ENCODE results near the gene TMEM255B. TPM values are rescaled to one million over a fixed set of nuclear protein-coding genes. Genes with fewer than 3 reads are reported as not detected.

Gene TMEM255B
- polyA plus RNA-seq, 6 donors from 2014 or later = 0.05 to 1.5 (median 0.65) TPM

DNA sequence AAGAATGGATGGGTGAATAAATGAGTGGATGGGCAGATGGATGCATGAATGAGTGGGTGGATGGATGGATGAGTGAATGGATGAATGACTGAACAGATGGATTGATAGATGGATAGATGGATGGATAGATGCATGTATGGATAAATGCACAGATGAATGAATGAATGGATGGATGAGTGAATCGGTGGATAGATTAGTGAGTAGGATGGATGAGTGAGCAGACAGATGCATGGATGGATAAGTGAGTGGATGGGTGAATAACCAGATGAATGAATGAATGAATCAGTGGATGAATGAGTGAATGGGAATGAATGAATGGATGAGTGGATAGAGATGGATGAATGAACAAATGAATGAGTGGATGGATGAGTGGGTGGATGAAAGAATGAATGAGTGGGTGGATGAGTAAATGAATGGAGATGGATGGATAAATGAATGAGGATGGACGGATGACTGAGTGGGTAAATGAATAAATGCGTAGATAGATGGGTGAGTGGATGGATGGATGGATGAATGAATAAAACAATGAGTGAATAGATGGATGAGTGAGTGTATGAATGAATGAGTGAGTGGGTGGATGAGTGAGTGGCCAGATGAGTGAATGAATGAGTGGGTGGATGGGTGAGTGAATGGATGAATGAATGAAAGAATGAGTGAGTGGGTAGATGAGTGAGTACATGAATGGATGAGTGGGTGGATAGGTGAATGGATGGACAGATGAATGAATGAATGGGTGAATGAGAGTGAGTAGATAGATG, 91.9 kb downstream of the TMEM255B start:
- Mint-ChIP-seq H3K9me3 (peaks cover 0 to 1% (median 0%) of the 10 kb centered on the region in 7 donors), H3K27ac (no peak overlapping the region), H3K4me3 (no peak overlapping the region), H3K36me3 (no peaks in the 10 kb centered on the region), H3K27me3 (peaks cover 1 to 27% (median 7%) of the 10 kb centered on the region in 3 donors), H3K4me1 (peaks cover 3 to 6% (median 5%) of the 10 kb centered on the region in 3 donors)
- no peak for ATAC-seq (ENCODE audit: low read depth in 2 of 2)
- no peak for DNase-seq

DNA sequence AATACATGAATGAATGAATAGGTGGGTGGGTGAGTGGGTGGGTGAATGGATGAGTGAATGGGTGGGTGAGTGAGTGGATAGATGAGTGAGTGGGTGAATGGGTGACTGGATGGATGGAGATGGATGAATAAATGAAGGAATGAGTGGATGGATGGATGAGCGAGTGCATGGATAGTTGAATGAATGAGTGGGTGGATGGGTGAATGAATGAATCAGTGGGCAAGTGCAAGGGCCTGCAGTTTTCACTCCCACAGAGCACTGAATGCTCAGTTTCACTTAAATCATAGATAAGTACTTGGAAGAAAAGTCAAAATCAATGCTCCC, 92.4 kb downstream of the TMEM255B start:
- peaks cover 0 to 1% (median 0%) of the 10 kb centered on the region in 7 donors for H3K9me3 Mint-ChIP-seq
- no peak for ATAC-seq (ENCODE audit: low read depth in 2 of 2)
- peaks cover 7 to 25% (median 13%) of the 10 kb centered on the region in 3 donors for H3K27me3 Mint-ChIP-seq
- no peak for DNase-seq
- no peak overlapping the region for H3K27ac Mint-ChIP-seq
- no peaks in the 10 kb centered on the region for H3K36me3 Mint-ChIP-seq
- peaks cover 3 to 6% (median 5%) of the 10 kb centered on the region in 3 donors for H3K4me1 Mint-ChIP-seq
- no peak overlapping the region for H3K4me3 Mint-ChIP-seq

DNA sequence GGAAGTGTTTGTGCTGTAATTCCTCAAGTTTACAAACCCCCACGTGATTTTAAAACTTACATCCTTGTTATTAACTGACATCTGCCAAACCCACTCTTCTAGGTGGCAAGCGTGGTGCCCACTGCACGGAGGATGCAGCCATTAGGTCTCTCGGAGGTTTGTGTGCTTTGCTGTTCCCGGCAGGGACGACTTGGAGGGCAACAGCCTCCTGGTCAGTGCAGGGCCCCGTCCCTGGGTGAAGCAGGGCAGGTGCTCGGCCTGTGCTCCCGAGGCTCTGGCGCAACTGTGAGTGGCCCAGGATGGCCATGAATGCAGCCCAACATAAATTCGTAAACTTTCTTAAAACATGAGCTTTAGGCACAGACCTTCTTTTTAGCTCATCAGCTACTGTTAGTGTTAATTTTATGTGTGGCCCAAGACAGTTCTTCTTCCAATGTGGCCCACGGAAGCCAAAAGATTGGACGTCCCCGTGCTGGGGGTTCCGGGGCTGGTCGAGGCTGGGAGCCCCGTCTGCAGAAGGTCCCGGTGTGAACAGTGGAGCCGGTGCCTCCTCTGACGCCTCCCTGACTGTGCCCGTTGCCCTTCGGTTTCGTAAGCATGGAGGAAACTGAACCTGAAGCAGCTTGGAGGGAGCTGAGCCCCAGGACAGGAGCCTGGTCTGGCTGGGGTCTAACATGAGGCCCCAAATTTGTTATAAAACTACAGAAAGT, 93.0 kb downstream of the TMEM255B start:
- ATAC-seq (ENCODE audit: low read depth in 2 of 2) (no peak), DNase-seq (no peak)
- no peak overlapping the region for H3K27ac Mint-ChIP-seq
- no peaks in the 10 kb centered on the region for H3K36me3 Mint-ChIP-seq
- peaks cover 0 to 1% (median 0%) of the 10 kb centered on the region in 7 donors for H3K9me3 Mint-ChIP-seq
- H3K4me3 Mint-ChIP-seq = no peak overlapping the region
- peaks cover 9 to 25% (median 13%) of the 10 kb centered on the region in 3 donors for H3K27me3 Mint-ChIP-seq
- peaks cover 3 to 6% (median 5%) of the 10 kb centered on the region in 3 donors for H3K4me1 Mint-ChIP-seq

DNA sequence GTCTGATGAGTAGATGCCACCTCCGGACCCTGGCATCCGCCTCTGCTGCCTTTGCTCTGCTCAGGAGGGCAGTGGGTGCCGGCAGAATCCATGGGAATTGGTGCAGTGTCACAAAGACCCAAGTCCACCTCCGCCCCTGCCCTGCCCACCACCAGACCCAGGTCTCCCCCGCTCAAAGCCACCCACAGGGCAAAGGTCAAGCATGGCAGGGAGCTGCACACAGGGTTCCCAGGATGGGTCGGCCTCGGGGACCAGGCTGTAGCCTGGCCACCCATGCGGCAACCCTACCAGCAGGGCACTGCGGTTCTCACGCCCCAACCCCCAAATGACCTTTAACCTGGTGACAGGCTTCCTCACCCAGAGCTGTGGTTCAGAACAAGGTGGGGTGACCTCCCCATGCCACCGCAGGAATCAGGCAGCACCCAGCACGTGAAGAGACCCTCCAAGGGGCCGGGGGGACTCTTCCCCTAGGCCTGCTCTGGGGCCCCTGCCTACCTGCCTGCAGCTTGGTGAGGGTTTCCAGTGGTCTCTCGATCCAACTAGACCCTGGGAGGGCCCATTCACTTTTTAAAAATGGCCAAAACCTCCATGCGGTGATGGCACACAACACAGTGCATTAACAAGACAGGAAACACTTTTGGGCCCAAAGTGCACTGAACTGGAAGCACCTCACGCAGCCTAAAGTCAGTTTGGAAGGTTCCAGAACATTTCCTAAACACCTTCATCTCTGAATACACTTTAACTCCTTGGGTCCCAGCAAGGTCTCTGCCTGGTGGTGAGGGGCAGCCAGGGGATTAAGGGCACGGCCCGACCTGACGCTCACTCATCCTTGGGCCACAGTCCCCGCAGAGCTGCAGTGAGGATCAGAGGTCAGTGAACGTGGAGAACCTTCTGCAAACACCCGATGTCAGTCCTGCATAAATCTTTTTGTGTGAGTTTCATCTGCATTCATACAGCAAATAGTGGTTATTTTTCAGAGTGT, 93.8 kb downstream of the TMEM255B start:
- H3K27ac Mint-ChIP-seq = no peak overlapping the region
- H3K36me3 Mint-ChIP-seq = no peaks in the 10 kb centered on the region
- DNase-seq (no peak), ATAC-seq (ENCODE audit: low read depth in 2 of 2) (no peak)
- peaks cover 9 to 22% (median 13%) of the 10 kb centered on the region in 3 donors for H3K27me3 Mint-ChIP-seq
- peaks cover 3 to 6% (median 5%) of the 10 kb centered on the region in 3 donors for H3K4me1 Mint-ChIP-seq
- no peaks in the 10 kb centered on the region for H3K9me3 Mint-ChIP-seq
- H3K4me3 Mint-ChIP-seq = no peak overlapping the region

DNA sequence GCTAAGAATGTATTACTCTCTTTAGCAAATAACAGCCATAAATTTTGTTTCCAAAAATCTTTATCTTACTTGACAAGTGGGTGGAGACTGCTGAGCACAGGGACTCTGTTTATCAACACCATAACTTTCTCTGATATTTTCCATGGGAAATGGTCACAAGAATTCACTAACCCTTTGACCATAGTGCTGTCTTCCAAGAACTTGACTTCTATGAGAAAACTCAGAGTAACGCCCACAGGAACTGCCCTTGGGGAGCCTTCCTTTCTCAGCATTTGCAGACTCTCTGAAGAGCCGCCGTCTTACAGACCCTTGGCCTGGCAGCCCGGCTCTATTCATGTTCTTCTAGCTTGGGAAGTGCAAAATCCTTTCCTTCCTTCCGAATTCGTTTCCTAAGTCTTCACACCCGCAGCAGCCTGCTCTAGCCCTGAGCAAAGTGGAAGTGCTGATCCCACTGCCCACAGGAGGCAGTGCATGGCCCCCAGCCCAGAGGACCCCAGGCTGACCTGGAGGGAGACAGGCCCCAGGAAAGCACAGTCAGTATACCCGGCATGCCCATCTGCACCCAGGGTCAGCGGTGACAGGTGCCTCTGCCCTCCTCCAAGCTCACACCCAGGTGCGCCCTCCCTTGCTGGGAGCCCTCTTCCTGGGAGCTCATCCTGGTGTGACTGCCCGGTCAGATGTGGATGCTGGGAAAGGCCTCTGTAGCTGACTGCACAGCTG, 94.7 kb downstream of the TMEM255B start:
- H3K27ac Mint-ChIP-seq = no peak overlapping the region
- peaks cover 0 to 4% (median 0%) of the 10 kb centered on the region in 7 donors for H3K9me3 Mint-ChIP-seq
- peaks cover 3 to 6% (median 5%) of the 10 kb centered on the region in 3 donors for H3K4me1 Mint-ChIP-seq
- no peak overlapping the region for H3K4me3 Mint-ChIP-seq
- H3K27me3 Mint-ChIP-seq = peaks cover 9 to 27% (median 13%) of the 10 kb centered on the region in 3 donors
- ATAC-seq (ENCODE audit: low read depth in 2 of 2) (no peak), DNase-seq (no peak)
- no peaks in the 10 kb centered on the region for H3K36me3 Mint-ChIP-seq

DNA sequence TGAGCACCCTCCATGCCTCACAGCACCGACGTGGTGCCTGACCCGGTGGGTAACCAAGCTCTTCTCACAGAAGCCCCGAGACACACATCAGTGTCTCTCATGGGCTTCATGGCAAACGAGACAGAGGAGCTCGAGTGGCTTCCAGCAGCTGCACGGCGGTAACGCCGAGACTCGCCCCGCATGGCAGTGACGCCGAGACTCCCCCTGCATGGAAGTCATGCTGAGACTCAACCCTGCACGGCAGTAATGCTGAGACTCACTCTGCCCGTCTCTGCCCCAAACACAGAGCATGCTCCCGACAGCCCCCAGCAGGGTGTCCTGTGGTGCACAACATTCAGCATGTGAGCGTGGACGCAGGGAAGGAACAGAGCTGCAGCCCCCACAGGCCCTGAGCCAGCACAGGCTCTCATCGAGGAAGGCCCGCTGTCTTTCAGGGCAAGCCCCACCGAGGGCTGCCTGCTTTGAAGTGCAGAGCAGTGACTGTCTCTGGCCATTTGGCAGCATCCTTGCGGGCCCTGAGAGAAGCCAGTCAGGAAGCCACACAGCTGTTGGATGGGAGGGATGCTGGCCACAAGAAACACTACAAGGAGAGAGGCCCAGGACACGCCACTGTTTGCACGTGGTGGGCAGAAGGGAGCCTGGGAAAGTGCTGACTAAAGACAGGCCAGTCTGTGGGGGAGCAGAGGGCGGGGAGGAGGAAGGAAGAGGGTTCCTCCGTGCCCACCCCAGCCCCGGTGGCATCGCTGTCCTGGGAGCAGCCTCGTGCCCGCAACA, 95.4 kb downstream of the TMEM255B start:
- H3K4me3 Mint-ChIP-seq = no peak overlapping the region
- DNase-seq (no peak), ATAC-seq (ENCODE audit: low read depth in 2 of 2) (no peak)
- peaks cover 9 to 34% (median 17%) of the 10 kb centered on the region in 3 donors for H3K27me3 Mint-ChIP-seq
- peaks cover 3 to 11% (median 5%) of the 10 kb centered on the region in 3 donors for H3K4me1 Mint-ChIP-seq
- peaks cover 0 to 10% (median 0%) of the 10 kb centered on the region in 7 donors for H3K9me3 Mint-ChIP-seq
- H3K36me3 Mint-ChIP-seq = no peaks in the 10 kb centered on the region
- peak overlapping the region in 1 of 6 donors; percentile 21 for H3K27ac Mint-ChIP-seq

DNA sequence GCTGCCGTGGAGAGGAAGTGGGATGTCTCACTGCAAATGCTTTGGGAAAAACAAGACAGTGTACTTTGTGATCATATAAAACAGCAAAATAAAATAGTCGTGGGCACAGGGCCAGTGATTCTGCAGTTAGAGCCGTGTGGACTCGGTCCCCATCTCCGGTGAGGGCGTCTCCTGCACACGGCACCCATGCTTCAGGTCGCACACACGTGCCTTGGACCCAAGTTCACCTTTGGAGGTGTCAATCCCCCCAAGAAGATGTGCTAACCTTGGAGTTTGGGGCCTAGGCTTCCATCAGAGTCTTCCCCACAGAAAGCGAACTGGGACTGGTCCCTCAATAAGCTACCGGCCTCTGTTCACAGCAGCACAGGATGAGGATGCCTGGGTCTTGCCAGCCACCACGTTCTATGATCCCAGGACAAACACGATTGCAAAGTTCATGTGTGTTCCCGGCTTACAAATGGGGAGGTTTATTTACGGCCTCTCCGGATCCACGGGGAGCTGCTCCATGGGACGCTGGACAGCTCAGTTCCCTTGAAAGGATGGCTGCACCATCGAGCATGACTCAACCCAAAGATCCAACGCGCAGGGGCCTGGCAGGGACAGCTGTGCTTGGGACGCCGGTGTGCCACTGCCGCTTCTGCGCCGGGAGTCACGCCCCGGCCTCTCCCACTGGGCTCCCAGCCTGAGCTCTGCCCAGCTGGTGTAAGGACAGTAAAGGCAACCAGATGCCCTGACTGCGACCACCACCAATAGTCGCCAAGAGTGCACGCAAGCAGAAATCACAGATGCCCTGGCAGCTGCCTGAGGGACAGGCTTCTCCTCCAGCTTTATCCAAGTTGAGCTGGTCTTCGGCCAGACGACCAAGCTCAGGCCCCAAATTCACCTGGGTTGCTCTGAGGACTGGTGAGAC, 96.2 kb downstream of the TMEM255B start:
- DNase-seq = no peak
- no peak overlapping the region for H3K4me3 Mint-ChIP-seq
- H3K27ac Mint-ChIP-seq = no peak overlapping the region
- H3K9me3 Mint-ChIP-seq = peaks cover 0 to 11% (median 0%) of the 10 kb centered on the region in 7 donors
- H3K4me1 Mint-ChIP-seq = peaks cover 3 to 12% (median 5%) of the 10 kb centered on the region in 3 donors
- peaks cover 11 to 36% (median 20%) of the 10 kb centered on the region in 3 donors for H3K27me3 Mint-ChIP-seq
- ATAC-seq (ENCODE audit: low read depth in 2 of 2) = no peak
- no peaks in the 10 kb centered on the region for H3K36me3 Mint-ChIP-seq

DNA sequence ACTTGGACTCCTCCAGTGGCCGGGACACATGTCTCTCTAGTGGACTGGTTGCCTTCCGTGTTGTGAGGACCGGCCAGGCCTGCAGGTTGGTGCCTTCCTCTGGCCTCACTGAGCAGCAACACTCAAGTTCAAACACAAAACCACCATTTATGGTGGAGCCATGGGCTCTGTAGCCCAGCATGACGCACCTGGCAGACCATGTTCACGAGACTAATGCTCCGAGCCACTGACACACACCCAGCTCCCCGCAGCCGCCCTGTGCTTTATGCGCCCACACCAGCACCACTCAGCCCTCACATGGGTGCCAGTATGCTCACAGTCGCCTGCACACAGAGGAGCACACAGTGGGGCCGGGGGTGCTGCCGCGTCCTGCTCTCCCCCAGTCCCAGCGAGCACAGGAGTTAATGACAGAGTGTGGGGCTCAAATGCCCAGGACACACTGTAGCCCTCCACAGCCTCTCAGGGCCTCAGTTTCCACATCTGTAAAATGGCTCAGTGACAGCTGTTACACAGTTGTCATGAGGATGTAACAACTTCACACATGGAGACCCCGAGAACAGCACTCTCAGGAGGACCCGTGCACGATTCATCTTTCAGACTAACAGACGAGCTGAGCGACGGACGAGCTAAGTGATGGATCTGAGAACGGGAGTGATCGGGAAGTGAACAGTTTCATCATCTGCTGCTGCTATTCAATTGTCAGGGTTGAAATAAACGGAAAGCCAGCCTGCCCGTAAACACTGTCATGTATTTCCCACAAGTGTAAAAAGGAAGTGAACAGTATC, 97.1 kb downstream of the TMEM255B start:
- peaks cover 3 to 16% (median 5%) of the 10 kb centered on the region in 3 donors for H3K4me1 Mint-ChIP-seq
- peaks cover 0 to 11% (median 0%) of the 10 kb centered on the region in 7 donors for H3K9me3 Mint-ChIP-seq
- DNase-seq (no peak), ATAC-seq (ENCODE audit: low read depth in 2 of 2) (no peak)
- H3K27ac Mint-ChIP-seq = no peak overlapping the region
- no peaks in the 10 kb centered on the region for H3K36me3 Mint-ChIP-seq
- H3K27me3 Mint-ChIP-seq = peaks cover 17 to 36% (median 25%) of the 10 kb centered on the region in 3 donors
- no peak overlapping the region for H3K4me3 Mint-ChIP-seq

DNA sequence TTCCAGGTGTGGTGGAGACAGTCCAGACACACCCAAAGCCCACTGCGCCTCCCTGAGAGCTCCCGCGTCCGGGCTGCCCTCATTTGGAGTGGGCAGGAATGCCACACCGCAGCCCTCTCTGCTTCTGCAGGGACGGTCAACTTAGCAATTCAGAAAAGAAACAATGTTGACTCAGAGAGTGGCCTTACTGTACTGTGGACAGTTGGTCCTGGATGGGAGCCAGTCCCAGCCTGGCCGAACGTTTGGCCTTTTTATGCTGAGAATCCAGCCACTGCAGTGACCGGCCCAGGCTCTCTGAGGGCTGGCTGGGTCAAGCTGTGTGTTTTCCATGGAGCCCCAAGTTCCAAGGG, 97.7 kb downstream of the TMEM255B start:
- Mint-ChIP-seq H3K9me3 (peaks cover 0 to 11% (median 0%) of the 10 kb centered on the region in 7 donors), H3K27me3 (peaks cover 17 to 36% (median 30%) of the 10 kb centered on the region in 3 donors), H3K4me1 (peaks cover 3 to 16% (median 5%) of the 10 kb centered on the region in 3 donors), H3K4me3 (no peak overlapping the region), H3K27ac (no peak overlapping the region), H3K36me3 (no peaks in the 10 kb centered on the region)
- ATAC-seq (ENCODE audit: low read depth in 2 of 2) = no peak
- no peak for DNase-seq

DNA sequence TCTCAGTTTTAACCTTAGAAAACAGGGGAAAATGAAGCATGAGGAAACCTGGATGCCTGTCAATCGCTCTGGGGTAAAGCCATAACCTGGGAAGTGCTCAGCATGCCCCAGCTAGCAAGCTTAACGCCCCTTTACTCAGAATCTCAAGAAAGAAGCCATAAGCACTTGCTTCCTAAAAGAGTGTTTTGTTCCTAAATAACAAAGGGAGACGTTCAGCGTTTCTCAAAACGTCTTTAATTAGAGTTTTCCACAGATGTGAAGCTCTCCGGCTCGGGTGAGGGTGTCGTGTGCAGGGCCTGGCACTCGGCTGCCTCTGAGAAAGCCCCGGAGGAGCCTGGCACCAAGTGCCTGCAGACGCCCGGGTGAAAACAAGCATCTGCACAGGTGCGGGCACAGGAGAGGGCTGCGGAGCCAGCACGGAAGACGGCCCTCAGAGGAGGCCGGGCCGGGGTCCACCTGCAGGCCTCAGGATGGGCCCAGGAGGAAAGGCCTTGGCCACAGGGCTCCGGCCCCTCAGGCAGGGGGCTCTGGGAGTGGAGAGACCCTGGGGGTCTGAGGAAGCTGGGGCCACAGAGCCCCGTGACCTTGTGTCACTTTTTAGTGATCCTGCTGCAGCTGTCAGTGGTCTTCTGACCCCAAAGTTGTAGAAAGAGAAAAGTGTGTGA, 98.6 kb downstream of the TMEM255B start:
- Mint-ChIP-seq H3K27me3 (peaks cover 25 to 39% (median 39%) of the 10 kb centered on the region in 3 donors), H3K9me3 (peaks cover 0 to 11% (median 0%) of the 10 kb centered on the region in 7 donors), H3K36me3 (no peaks in the 10 kb centered on the region), H3K27ac (no peak overlapping the region), H3K4me3 (no peak overlapping the region), H3K4me1 (peaks cover 6 to 16% (median 9%) of the 10 kb centered on the region in 3 donors)
- no peak for DNase-seq
- ATAC-seq (ENCODE audit: low read depth in 2 of 2) = no peak
